HG03432 (cell line): ENCODE results near the gene TM4SF4.
"Not testable (repeated sequence)": the region's sequence is repeated elsewhere in the genome, so short reads cannot be mapped to it uniquely, and the experiment has no call there.

Experiments
- ATAC-seq: cut with Tn5 transposase; IDR thresholded peaks from one replicate; pipeline ENCODE4 v1.9.1; 2021; ENCODE audit warnings: mild to moderate bottlenecking, moderate library complexity; ENCODE audit not compliant: unreplicated experiment

TM4SF4 gene, protein sequence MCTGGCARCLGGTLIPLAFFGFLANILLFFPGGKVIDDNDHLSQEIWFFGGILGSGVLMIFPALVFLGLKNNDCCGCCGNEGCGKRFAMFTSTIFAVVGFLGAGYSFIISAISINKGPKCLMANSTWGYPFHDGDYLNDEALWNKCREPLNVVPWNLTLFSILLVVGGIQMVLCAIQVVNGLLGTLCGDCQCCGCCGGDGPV

DNA sequence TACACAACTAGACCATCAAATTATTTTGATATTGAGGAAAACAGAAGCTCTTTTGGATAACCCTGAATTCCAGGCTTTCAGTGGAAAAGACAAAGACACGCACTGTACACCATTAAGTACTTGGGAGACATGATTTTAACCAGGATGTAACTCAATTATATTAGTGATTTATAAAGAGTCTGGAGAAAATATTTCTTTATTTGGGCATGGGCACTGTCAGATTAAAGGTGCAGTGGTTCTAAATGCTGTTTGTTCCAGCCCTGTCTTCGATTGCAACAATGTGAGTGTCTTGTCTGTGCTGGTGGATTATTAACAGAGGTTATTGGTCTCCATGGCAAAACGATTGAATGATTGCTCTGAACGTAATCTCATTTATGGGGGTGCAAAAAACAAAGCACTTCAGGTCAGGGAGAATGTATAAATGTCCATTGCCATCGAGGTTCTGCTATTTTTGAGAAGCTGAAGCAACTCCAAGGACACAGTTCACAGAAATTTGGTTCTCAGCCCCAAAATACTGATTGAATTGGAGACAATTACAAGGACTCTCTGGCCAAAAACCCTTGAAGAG is at the start of gene TM4SF4:
Gene TM4SF4, plus strand, starts transcription at position 448 of the 568 bp plus-strand sequence. CDS start 181 bp downstream, outside the sequence.
- no peak for ATAC-seq

DNA sequence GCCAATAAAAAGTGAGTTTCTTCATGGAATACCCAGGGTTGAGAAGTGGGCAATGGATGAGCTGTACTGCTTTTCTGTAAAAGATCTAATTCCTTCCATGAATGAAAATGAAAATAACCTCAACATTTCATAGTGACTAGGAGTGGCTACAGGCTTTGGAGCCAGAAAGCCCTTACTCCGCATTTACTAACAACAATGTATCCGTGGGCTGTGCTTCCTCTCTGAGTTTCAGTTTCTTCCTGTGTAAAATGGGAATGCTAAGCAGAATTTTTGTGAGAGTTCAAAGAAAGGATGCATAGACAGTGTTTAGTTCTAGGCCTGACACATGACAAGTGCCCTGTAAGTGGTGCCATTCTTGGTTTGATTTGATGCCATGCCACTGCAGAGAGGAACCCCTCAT is 49.6 kb upstream of the TM4SF4 start:
- ATAC-seq: no peak

DNA sequence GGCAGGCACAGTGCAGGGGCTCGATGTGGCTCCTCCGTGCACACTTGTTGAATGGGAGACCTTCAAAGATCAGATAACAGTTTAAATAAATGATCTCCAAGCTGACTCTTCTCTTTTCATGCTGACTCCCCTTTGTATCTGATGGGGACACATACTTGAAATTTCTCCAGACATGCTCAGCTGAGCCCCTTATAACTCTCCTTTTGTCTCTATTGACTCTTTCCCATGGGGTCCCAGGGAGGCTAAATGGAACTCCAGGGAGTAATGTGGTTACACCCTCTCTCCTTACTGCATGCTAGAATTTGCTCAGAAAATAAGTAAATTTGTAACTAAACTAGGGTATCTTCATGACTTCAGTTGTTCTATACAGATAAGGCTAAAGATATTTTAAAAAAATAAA is 48.2 kb upstream of the TM4SF4 start:
- ATAC-seq: no peak

DNA sequence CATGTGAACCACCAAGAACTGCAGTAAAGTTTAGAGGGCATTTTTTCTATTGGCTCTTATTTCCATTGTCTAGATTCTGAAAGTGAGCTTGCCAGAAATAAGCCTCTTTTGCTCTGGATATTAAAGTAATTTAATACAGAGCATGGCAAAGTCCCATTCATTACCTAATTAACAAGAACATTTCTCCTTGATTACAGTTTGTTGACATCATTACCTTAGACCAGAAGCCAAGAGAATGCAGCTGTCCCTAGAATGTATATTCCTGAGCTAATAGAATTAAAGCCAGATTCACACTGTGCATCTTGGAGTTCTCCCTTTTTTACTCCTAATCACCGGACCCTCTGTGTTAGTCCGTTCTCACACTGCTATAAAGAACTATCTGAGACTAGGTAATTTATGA is 46.4 kb upstream of the TM4SF4 start:
- ATAC-seq: no peak

DNA sequence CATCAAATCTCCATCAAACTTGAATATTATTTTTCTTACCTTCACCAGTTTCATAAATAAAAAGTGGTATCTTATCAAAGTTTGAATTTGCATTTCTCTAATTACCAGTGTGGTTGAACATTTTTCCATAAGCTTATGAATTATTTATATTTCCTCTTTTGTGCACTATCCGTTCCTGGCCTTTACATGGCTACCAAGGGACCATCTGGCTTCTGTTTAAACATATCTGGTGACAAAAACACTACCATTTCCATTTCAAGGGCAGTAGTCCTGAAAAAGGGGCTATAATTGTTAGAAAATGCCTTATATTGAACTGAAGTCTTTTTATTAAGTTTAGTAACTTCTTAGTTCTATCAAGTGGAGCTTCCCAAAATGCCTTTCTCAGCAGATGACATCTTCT is 44.3 kb upstream of the TM4SF4 start:
- no peak for ATAC-seq

DNA sequence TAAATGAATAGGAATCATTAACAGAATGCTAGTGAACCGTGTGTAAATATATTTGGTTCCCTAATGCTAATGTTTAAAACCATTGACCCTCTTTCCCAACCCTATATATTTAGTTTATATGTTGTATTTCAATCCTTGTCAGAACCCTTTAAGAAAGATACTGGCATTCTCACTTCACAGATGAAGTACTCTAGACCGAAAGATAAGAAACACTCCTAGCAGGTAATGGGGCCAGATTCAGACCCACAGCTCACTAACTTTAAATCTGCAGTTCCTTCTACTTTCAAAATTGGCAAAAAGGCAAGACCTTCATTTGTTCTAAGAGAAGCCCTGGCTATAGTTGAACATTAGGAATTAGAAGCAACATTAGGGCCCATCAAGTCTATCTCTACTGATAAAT is 42.3 kb upstream of the TM4SF4 start:
- ATAC-seq: no peak

DNA sequence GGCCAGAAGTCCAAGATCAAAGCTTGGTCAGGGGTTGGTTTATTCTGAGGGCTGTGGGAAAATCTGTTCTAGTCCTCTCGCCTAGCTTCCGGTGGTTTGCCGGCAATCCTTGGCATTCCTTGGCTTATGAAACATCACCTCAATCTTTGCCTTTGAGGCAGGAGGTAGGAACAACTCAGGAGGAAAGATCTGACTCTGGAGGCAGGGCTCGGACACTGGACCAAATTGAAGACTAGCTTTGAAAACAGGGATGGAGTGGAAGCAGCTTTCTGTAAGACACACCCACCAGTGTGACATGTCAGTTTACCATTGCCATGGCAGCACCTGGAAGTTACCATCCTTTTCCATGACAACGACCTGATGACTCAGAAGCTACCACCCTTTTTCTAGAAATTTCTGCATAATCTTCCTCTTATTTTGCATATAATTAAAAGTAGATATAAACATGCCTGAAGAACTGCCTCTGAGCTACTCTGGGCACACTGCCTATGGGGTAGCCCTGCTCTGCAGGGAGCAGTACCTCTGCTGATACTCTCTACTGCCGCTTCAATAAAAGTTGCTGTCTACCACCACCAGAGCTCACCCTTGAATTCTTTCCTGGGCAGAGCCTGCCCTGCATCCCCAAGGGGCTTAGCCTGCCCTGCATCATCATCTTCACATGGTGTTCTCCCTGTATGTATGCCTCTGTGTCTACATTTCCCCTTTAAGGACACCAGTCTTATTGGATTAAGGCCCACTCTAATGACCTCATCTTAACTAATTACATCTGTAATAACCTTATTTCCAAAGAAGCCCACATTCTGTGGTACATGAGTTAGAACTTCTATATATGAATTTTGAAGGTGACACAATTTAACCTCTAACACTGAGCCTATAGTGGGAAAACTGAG is 38.3 kb upstream of the TM4SF4 start:
- ATAC-seq: no peak

DNA sequence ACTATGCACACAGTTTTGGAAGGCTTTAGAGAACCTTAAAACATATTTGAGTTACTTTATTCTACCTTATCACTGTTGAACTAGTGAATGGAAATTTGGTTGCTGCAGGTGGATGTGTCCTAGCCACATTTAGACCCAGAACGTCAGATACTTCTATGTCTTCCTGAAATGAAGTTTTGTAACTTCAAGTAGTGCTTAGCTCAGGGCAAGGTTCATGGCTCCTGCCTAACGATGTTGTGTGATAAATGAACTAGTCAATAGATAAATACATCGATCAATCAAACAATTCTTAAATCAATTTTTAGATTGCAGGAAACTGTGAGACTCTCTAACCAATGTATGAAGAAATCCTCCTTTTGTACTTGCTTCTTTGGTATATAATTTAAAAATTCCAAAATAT is 37.2 kb upstream of the TM4SF4 start:
- ATAC-seq: no peak

DNA sequence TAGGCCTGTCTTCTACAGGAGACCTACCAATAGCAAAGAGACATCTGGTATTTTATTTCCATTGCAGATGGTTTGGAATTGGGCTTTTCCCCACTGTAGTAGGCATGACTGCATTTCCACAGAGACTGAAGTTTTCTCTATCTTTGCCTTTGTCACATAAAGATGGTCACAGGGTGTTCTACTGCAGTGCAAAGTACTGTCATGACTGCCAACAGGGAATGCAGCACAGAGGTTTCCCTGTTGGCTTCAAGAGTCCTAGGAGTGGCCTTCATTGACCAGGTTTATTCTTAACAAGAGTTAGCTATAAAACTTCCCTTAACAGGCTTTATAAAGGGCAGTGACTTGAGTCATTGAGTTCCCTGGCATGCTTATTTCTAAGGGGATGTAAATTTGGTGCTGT is 36.8 kb upstream of the TM4SF4 start:
- no peak for ATAC-seq

DNA sequence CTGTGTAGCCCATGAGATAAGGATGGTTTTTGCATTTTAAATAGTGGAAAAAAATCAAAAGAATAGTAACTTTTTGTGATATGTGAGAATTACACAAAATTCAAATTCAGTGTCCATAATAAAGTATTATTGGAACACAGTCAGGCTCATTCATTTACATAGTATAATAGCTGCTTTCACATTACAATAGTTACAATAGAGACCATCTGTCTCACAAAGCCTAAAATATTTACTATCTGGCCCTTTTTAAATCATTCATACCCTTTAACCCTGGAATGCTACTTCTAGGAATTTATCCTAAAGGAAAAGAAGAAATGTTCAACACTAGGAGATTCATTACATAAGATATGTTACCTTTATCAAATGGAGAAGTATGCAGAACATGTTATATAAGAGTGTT is 35.5 kb upstream of the TM4SF4 start:
- no peak for ATAC-seq

DNA sequence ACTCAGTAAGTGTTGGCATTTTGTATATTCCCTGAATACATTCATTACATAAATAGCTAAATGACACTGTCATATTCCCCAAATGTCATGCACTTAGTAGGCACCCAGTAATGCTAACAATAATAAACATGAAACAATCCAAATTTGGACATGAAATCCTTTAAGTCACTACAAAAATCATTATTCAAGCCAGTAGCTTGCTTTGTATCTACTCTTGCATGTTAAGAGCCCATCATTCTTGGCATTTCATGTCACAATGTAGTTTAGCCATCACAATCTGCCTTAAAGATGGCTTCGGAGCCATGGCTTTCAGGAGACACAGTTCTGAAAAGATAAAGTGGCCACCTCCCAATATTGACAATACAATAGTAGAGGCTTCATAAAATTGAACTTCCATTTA is 32.9 kb upstream of the TM4SF4 start:
- ATAC-seq: no peak

DNA sequence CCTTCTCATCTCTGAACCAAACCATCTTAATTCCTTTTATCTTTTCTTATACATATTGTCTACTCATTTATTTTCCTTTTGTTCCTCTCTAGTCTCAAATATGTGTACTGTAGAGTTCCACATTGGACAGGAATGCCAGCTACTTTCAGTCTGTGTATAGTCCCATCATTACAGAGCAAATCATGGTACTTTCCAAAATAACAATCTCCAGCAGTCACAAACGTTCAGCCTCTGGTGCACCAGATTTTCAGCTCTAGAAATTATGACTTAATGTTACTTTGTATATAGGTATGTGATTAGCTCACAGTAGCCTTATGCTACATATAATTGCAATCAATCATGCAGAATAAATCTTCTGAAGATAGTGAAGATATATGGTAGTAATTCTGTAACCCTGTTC is 32.5 kb upstream of the TM4SF4 start:
- no peak for ATAC-seq

DNA sequence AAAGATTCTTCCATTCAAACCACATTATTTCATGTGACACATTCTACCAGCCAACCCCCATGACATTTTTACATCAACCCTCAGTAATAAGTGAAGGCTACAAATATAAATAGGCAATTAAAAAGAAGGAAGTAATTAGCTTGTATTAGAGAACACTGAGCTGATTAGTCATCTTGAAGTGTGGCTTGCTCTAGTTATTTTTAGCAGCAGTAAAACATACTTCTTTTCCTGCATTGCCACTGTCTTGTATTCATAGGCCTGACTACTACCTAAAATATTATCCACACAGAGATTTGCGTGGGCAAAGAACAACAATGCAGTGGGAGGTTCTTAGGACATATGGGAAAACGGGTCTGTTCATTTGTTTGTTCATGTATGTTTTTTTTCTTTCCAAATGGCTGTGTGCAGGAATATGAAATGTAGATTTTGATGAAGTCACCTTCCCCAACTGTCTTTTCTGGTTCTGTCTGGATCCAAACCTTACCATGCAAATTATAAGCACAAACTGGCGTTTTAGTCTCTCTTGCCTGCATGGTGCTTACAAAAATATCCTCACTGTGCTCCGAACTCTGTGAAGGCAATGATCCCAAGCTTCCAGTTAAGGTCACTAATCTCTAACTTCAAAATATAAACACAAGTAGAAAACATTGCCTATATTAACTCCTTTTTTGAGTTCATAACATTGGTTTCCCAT is 31.5 kb upstream of the TM4SF4 start:
- no peak for ATAC-seq

DNA sequence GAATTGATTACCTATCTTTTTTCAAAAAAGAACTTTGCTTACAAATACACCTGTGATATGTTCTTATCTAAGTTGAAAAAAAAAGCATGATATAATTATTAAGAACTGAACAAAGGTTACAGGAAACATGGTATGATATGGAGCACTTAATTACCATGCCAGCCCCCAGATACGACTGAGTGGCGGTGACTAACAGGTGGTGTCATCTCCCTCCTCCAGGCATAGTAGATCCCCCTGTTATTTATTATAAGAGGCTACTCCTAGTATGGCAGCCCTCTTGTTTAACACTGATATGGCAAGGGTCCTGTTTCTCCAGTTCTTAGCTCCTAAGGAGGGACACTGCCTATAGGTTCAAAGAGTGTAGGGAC is 31.0 kb upstream of the TM4SF4 start:
- no peak for ATAC-seq

DNA sequence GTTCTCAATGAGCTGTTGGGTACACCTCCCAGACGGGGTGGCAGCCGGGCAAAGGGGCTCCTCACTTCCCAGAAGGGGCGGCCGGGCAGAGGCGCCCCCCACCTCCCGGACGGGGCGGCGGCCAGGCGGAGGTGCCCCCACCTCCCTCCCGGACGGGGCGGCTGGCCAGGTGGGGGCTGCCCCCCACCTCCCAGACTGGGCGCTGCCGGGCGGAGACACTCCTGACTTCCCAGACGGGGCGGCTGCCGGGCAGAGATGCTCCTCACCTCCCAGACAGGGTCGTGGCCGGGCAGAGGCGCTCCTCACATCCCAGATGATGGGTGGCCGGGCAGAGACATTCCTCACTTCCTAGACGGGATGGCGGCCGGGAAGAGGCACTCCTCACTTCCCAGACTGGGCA is 29.6 kb upstream of the TM4SF4 start:
- ATAC-seq: not testable (repeated sequence)

DNA sequence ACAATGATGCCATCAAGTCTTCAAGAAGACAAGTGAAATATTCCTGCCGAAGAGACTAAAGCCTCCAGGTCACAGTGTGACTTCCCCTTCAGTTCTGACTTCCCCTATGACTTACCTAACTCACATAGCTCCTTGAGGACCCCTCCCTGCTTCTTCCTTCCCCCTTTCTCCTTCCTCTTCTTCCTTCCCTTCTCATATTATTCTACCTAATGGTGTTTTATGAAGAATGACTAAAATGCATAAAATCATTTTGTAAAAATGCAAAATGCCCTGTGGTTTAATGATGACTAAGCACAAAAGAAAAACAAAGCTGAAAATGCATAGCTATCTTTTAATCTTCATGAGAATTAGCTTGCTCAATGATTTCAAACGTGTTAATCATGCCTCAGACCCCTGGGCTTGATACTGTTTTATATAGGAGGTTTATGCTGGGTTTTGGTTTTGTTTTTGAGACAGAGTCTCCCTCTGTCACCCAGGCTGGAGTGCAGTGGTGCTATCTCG is 26.1 kb upstream of the TM4SF4 start:
- ATAC-seq: no peak

DNA sequence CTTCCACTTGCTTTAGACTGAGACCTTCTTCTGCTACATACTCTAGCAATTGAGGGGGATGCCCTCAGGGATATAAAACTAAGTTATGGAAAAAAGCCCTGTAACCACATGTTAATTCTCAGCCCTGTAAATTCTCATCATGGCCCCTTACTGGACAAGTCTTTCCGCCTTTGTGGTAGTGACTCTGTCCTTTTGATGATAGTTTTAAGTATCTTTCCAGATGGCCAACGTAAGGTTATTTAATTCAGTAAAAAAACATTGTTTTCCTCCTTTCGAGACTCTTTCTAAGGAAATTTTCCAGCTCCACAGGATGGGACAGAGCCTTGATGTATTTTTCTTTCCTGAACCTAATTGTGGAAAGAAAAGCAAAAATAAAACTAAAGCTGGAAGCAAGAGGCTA is 25.3 kb upstream of the TM4SF4 start:
- no peak for ATAC-seq

DNA sequence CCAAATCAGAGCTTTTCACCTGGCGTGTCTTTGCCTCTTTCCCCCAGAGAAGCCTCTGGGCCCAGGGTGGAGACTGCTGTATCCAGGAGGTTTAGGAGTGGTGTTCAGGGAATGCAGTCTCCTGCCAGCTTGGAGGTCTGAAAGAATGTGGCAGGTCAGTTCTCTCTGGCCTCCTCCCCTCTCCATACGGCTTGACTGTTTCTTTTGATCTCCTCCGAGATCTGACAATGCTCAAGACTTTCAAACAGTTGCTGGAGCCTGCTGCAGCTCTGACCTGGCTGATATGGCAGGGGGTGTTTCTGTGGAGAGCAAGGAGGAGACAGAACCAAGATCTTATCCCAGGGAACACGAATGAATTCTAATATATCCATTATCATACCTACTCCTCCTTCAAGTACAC is 24.7 kb upstream of the TM4SF4 start:
- no peak for ATAC-seq

DNA sequence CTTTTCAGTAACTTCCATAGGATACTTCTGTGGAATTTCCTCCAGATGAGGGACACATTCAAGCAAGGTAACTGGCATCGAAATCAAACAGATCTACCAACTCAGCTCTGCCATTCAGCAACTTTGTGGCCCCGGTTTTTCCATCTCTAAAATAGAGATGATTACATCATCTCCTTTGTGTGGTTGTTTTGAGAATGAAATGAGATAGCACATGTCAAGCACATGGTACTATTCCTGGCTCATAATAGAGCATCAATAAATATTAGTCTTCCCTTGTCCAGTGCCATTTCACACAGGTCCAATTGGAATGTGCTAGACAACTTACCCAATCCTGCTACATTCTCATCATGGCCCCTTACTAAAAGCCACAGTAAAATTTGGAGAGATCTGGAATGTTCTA is 24.2 kb upstream of the TM4SF4 start:
- no peak for ATAC-seq

DNA sequence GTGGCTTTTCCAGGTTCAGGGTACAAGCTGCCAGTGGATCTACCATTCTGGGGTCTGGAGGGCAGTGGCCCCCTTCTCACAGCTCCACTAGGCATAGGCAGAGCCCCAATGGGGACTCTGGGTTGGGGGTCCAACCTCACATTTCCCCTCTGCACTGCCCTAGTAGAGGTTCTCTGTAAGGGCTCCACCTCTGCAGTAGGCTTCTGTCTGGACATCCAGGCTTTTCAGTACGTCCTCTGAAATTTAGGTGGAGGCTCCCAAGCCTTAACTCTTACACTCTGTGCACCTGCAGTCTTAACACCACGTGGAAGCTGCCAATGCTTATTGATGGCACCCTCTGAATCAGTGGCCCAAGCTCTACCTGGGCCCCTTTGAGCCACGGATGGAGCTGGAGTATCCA is 22.5 kb upstream of the TM4SF4 start:
- ATAC-seq: no peak

DNA sequence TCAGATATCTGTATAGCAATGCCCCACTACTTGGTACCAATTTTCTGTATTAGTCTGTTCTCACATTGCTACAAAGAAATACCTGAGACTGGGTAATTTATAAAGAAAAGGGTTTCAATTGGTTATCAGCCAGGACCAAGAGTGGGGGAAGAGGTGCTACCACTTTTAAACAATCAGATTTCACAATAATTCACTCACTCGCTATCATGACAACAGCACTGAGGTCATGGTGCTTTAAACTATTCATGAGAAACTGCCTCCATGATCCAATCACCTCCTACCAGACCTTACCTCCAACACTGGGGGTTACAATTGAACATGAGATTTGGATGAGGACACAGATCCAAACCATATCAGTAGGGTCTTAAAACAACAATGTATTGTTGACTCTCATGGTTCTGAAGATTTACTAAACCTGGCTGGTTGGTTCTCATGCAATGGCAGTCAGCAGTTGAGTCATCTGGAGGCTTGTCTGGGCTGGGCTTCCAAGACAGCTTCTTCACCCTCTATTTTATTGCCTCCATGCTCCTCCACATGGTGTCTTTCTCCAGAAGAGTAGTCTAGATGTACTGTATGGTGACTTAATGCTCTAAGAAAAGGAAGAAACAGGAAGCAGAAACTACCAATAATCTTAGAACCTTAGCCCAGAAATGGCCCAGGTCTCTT is 21.2 kb upstream of the TM4SF4 start:
- ATAC-seq: no peak
